BJ (cell line): ENCODE data around the gene LCE2B. TPM values are rescaled to one million over a fixed set of nuclear protein-coding genes. Genes with fewer than 3 reads are reported as not detected.
"Not testable (repeated sequence)": the region's sequence is repeated elsewhere in the genome, so short reads cannot be mapped to it uniquely, and the experiment has no call there.

ENCODE experiments used
- CTCF ChIA-PET: fragments of 350-600 bp; formaldehyde crosslinking; extraction: SDS; loops from one replicate; lab custom pipeline; 2021; ENCODE audit warnings: antibody characterized with exemption, inconsistent platforms; lab: Yijun Ruan, JAX
- POLR2A ChIA-PET: fragments of 300-600 bp; sonication (Branson Sonifier 250); formaldehyde crosslinking; extraction: SDS; loops from one replicate; lab custom pipeline; 2021; ENCODE audit warnings: antibody characterized with exemption; lab: Charles Lee
- DNase-seq: peaks from one replicate; pipeline ENCODE4 v3.0.0-alpha.2; 2011; ENCODE audit warnings: low read depth
- H3K27me3 ChIP-seq: 2 replicates; pipeline ENCODE4 v1.6.0; 2011; ENCODE audit warnings: low read length; ENCODE audit not compliant: control insufficient read depth, insufficient read depth
- H3K36me3 ChIP-seq: 2 replicates; pipeline ENCODE4 v1.5.1; 2011; ENCODE audit warnings: low read length; ENCODE audit not compliant: control insufficient read depth, insufficient read depth
- H3K4me3 ChIP-seq: 2 replicates; pipeline ENCODE4 v1.5.1; 2011; ENCODE audit warnings: low read depth, mild to moderate bottlenecking, control low read depth, low read length
- polyA plus RNA-seq: library from polyadenylated mRNA; depleted of rRNA; stranded (reverse); fragments of >200 nt; gene quantifications from 2 replicates; pipeline ENCODE4 v1.2.3, GENCODE V29; 2011
- TF ChIP-seq, protein P1 (sequence below): IDR thresholded peaks from 2 replicates; pipeline ENCODE4 v1.5.1; 2011; ENCODE audit warnings: low read depth, mild to moderate bottlenecking, control low read depth, inconsistent platforms, low read length, moderate library complexity; ENCODE audit not compliant: insufficient read depth

The LCE2B gene
- polyA plus RNA-seq, 1 experiment, result not detected

DNA sequence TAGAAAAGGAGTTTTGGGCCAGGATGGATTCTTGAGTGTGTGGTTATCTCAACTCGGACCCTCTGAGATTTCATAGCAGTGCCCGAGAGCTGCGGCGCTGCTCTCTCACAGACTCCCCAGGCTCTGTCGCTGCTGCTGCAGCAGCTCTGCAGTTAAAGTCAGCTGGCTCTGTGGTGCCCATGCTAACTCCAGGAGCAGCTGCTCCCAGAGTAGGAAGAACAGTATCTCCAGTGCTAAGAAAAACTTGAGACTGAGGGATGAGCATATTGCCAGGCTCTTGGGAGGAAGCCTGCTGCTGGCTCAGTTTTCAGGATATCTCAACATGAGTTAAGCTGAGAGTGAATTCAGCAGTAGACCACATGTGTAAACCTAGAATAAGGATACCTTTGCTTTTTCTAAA lies 18.3 kb upstream of the LCE2B start:
- Histone ChIP-seq H3K27me3 (no peaks in the 10 kb centered on the region), H3K36me3 (no peaks in the 10 kb centered on the region), H3K4me3 (no peak overlapping the region)
- POLR2A ChIA-PET, result no interaction called here
- DNase-seq, result no peak
- TF ChIP-seq, protein P1, sequence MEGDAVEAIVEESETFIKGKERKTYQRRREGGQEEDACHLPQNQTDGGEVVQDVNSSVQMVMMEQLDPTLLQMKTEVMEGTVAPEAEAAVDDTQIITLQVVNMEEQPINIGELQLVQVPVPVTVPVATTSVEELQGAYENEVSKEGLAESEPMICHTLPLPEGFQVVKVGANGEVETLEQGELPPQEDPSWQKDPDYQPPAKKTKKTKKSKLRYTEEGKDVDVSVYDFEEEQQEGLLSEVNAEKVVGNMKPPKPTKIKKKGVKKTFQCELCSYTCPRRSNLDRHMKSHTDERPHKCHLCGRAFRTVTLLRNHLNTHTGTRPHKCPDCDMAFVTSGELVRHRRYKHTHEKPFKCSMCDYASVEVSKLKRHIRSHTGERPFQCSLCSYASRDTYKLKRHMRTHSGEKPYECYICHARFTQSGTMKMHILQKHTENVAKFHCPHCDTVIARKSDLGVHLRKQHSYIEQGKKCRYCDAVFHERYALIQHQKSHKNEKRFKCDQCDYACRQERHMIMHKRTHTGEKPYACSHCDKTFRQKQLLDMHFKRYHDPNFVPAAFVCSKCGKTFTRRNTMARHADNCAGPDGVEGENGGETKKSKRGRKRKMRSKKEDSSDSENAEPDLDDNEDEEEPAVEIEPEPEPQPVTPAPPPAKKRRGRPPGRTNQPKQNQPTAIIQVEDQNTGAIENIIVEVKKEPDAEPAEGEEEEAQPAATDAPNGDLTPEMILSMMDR, result no peak
- CTCF ChIA-PET, result no interaction called here

DNA sequence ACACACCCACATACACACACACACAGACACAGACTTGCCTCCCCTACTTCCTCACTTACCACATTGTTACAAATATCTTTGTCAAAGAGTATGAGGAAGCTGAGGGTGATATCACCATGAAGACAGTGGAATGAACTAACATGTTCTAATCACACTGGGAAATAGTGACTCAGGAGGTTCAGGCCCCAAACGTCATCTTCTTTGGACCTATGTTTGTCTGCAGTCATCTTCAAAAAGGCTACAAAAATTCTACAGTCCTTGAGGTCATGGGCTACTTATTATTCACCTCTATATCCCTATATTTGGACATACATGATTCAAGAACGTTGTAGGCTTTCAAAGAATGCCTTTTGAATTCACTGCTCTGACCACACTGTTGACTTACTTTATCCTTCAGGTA lies 12.9 kb upstream of the LCE2B start:
- DNase-seq, result no peak
- no peaks in the 10 kb centered on the region for H3K27me3 ChIP-seq
- no peak overlapping the region for H3K4me3 ChIP-seq
- TF ChIP-seq, protein P1, result no peak
- no peaks in the 10 kb centered on the region for H3K36me3 ChIP-seq
- CTCF ChIA-PET, result no interaction called here
- POLR2A ChIA-PET, result no interaction called here

DNA sequence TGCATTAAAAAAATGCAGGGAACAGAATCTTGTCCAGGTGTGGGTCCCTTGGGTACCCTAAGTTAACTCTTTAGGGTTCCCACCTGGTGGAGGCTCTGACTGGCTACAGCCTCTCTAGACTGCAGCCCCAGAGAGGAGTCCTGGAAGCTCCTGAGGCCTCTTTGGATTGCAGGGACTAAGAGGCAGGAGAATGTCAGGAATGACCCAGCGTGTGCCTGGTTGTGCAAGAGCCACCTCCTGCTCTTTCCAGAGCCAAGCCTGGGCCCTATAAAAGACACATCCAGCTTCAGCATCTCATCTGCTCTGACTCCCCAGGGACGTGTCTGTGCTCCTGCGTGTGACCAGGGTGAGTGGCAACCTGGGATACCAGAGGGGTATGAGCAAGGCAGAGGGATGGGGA lies 10.9 kb upstream of the LCE2B start, which contains the start of gene LCE2C:
TSS of gene LCE2C (plus strand) at position 297 of the 400 bp plus-strand sequence. CDS start 737 bp downstream, outside the sequence.
- POLR2A ChIA-PET, DNase-seq, CTCF ChIA-PET, H3K4me3 ChIP-seq, H3K36me3 ChIP-seq, H3K27me3 ChIP-seq: not testable (repeated sequence)

DNA sequence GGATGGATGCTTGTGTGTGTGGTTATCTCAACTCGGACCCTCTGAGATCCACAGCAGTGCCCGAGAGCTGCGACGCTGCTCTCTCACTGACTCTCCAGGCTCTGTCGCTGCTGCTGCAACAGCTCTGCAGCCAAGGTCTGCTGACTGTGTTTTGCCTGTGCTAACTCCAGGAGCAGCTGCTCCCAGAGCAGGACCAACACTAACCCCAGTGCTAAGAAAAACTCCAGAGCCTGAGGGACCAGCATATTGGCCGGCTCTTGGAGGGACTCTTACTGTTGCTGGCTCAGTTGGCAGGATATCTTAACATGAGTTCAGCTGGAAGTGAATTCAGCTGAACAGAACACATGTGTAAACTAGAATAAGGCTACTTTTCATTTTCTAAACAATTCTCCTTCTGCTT lies 6.5 kb upstream of the LCE2B start:
- ChIA-PET POLR2A (no interaction called here), CTCF (no interaction called here)
- no peak for DNase-seq

DNA sequence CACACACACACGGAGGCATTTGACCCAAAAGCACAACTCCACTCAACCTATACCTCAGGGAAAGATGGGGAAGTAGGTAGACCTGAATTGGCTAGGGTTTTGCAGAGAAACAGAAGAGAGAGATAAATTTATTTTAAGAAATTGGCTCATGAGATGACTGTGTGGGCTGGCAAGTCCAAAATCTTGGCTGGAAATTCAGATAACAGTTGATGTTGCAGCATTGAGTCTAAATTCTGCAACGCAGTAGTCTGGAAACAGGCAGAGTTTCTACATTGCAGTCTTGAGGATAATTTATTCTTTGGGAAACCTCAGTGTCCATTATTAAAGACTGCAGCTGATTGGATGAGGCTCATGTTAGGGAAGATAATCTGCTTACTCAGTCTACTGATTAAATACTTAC lies 4.3 kb upstream of the LCE2B start:
- H3K27me3 ChIP-seq, result no peaks in the 10 kb centered on the region
- no peak overlapping the region for H3K4me3 ChIP-seq
- no peak for DNase-seq
- ChIA-PET CTCF (no interaction called here), POLR2A (no interaction called here)
- no peaks in the 10 kb centered on the region for H3K36me3 ChIP-seq
- TF ChIP-seq, protein P1, result no peak

More for the DNA sequence above, 6.5 kb upstream of the LCE2B start:
- Histone ChIP-seq H3K36me3 (no peaks in the 10 kb centered on the region), H3K4me3 (no peak overlapping the region), H3K27me3 (no peaks in the 10 kb centered on the region)
- TF ChIP-seq, protein P1, result no peak

DNA sequence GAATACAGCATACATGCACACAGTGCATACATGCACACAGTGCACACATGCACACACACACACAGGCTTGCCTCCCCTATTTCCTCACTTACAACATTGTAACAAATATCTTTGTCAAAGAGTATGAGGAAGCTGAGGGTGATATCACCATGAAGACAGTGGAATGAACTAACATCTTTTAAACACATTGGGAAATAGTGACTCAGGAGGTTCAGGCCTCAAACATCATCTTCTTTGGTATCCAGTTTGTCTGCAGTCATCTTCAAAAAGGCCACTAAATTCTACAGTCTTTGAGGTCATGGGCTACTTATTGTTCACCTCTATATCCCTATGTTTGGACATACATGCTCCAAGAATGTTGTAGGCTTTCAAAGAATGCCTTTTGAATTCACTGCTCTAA lies 2.1 kb upstream of the LCE2B start:
- TF ChIP-seq, protein P1, result no peak
- no peaks in the 10 kb centered on the region for H3K36me3 ChIP-seq
- no peak for DNase-seq
- H3K4me3 ChIP-seq, result no peak overlapping the region
- CTCF ChIA-PET, result no interaction called here
- H3K27me3 ChIP-seq, result no peaks in the 10 kb centered on the region
- POLR2A ChIA-PET, result no interaction called here
